Activated naive CD4-positive, alpha-beta T cell treated with anti-CD3 and anti-CD28 coated beads for 36 hours (primary cell): ENCODE data around the gene TRIM72. TPM values are rescaled to one million over a fixed set of nuclear protein-coding genes. Genes with fewer than 3 reads are reported as not detected.
"Not testable (repeated sequence)": the region's sequence is repeated elsewhere in the genome, so short reads cannot be mapped to it uniquely, and the experiment has no call there.

Experiments used
- CTCF ChIA-PET: fragments of 350-600 bp; sonication (Branson Sonifier 250); formaldehyde crosslinking; loops from one replicate; lab custom pipeline; 2021; ENCODE audit warnings: antibody characterized with exemption; lab: Charles Lee
- DNase-seq: peaks from one replicate; pipeline ENCODE4 v3.0.0-alpha.2; 2020
- H3K27ac Mint-ChIP-seq: one replicate; pipeline ENCODE4 v1.8.0; 2021; ENCODE audit warnings: mild to moderate bottlenecking, mixed read lengths
- H3K27me3 Mint-ChIP-seq: one replicate; pipeline ENCODE4 v1.8.0; 2021; ENCODE audit warnings: low read depth, mixed read lengths
- H3K36me3 Mint-ChIP-seq: one replicate; pipeline ENCODE4 v1.8.0; 2021; ENCODE audit warnings: low read depth, mixed read lengths
- H3K4me1 Mint-ChIP-seq: one replicate; pipeline ENCODE4 v1.8.0; 2021; ENCODE audit warnings: low read depth, mixed read lengths
- H3K4me3 Mint-ChIP-seq: one replicate; pipeline ENCODE4 v1.8.0; 2021; ENCODE audit warnings: mild to moderate bottlenecking, moderate library complexity, mixed read lengths
- H3K9me3 Mint-ChIP-seq: one replicate; pipeline ENCODE4 v1.8.0; 2021; ENCODE audit warnings: mixed read lengths
- intact Hi-C: fragments of 100-400 bp; cut with micrococcal nuclease; formaldehyde crosslinking; loops from one replicate; pipeline ENCODE4 v1.15.1; 2023
- total RNA-seq, 2 experiments: library from RNA; stranded (reverse); gene quantifications; one replicate each; pipeline ENCODE4 v1.2.3, GENCODE V29; 2021

The TRIM72 gene
- total RNA-seq, 2 experiments from 2014 or later: not detected

- no peak for DNase-seq
- H3K27ac Mint-ChIP-seq: no peak overlapping the region
- CTCF ChIA-PET: no interaction called here
- H3K9me3 Mint-ChIP-seq: no peaks in the 10 kb centered on the region
- no peaks in the 10 kb centered on the region for H3K4me1 Mint-ChIP-seq
- no peaks in the 10 kb centered on the region for H3K36me3 Mint-ChIP-seq
- intact Hi-C loops: no loop called here
- peaks cover 6% of the 10 kb centered on the region for H3K27me3 Mint-ChIP-seq
- no peak overlapping the region for H3K4me3 Mint-ChIP-seq
Observed at GRCh38 chr16:31224092-31224955, 10.4 kb downstream of the TRIM72 start.

- H3K9me3 Mint-ChIP-seq: no peaks in the 10 kb centered on the region
- no peaks in the 10 kb centered on the region for H3K36me3 Mint-ChIP-seq
- DNase-seq: no peak
- no peak overlapping the region for H3K27ac Mint-ChIP-seq
- no peak overlapping the region for H3K4me3 Mint-ChIP-seq
- CTCF ChIA-PET: no interaction called here
- intact Hi-C loops: no loop called here
- H3K4me1 Mint-ChIP-seq: no peaks in the 10 kb centered on the region
- peaks cover 6% of the 10 kb centered on the region for H3K27me3 Mint-ChIP-seq
Observed at GRCh38 chr16:31225193-31225592, 11.3 kb downstream of the TRIM72 start.

DNA sequence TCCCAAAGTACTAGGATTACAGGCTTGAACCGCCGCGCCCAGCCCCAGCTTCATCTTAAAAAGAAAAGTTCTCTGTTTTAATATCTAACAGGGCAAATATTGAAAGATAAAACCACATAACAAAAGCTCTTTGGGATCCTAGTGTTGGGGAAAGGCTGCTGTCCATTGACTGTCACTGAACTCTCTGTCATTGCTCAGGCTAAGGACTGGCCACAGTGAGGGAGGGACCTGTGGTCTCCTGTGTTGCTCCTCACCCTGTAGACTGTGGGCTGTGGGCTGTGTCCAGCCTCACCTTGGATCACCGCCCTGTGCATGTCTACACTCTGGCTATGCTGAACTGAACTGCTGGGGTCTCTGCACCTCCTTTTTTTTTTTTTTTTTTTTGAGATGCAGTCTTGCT lies 14.3 kb downstream of the TRIM72 start:
- H3K27me3 Mint-ChIP-seq: no peaks in the 10 kb centered on the region
- no peak overlapping the region for H3K4me3 Mint-ChIP-seq
- intact Hi-C loops: no loop called here
- no peaks in the 10 kb centered on the region for H3K36me3 Mint-ChIP-seq
- H3K27ac Mint-ChIP-seq: no peak overlapping the region
- no peak for DNase-seq
- H3K4me1 Mint-ChIP-seq: no peaks in the 10 kb centered on the region
- CTCF ChIA-PET: interaction anchor here (0.7 kb wide), 1 partner anchor 33 kb away, joined by 3 read pairs; no protein-coding TSS in a partner anchor
- no peaks in the 10 kb centered on the region for H3K9me3 Mint-ChIP-seq

DNA sequence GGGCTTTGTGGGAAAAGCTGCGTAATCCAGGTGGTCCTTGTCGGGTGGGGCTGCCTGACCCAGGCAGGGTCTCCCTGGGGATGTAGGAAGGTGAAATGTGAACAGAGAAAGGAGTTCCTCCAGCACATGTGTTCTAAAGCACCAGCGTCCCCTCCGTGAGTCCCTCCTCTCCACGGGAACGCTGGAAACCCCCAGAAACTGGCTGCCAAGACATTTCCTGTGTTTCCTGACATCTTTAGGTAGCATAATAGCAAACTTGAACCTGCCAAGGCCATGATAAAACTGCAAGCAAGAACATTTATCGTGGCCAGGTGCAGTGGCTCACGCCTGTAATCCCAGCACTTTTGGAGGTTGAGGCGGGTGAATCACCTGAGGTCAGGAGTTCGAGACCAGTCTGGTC lies 15.6 kb downstream of the TRIM72 start:
- Mint-ChIP-seq H3K27me3 (no peaks in the 10 kb centered on the region), H3K4me1 (no peaks in the 10 kb centered on the region), H3K9me3 (no peaks in the 10 kb centered on the region), H3K36me3 (no peaks in the 10 kb centered on the region), H3K27ac (no peak overlapping the region), H3K4me3 (no peak overlapping the region)
- no peak for DNase-seq
- intact Hi-C loops: no loop called here
- CTCF ChIA-PET: no interaction called here

DNA sequence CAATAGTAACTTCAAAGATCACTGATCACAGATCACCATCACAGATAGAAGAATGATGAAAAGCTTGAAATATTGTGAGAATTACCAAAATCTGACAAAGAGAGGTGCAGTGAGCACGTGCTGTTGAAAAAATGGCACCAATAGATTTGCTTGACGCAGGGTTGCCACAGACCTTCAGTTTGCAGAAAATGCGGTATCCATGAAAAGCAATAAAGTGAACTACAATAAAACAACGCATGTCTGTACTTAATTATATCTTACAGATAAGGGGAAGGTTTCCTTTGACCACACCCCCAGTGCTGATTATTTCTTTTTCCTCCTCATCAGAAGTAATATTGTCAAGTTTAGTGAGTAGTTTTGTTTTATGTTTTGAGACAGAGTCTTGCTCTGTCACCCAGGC lies 24.1 kb downstream of the TRIM72 start:
- no peak overlapping the region for H3K4me3 Mint-ChIP-seq
- CTCF ChIA-PET: no interaction called here
- H3K27ac Mint-ChIP-seq: no peak overlapping the region
- H3K27me3 Mint-ChIP-seq: no peaks in the 10 kb centered on the region
- H3K9me3 Mint-ChIP-seq: no peaks in the 10 kb centered on the region
- no peak for DNase-seq
- H3K4me1 Mint-ChIP-seq: no peaks in the 10 kb centered on the region
- H3K36me3 Mint-ChIP-seq: no peaks in the 10 kb centered on the region
- intact Hi-C loops: no loop called here

DNA sequence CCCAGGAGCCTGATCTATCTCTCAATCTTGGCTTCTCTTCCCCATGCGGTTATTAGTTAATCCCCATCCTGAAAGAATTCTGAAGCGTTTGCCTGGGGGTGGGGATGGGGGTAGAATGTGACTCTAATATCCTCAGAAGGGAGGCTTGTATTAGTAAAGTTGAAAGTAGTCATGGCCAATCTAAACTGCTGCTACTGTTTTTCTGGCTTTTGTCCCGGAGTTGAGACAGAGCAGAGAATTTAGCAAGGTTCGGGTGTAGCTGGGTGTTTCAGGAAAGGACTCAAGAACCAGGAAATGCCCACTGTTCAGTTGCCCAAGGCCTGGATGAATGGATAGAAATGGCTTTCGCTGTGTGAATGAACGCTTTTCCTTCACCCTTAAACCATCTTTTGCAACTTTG lies 28.3 kb downstream of the TRIM72 start:
- H3K9me3 Mint-ChIP-seq: no peaks in the 10 kb centered on the region
- H3K4me3 Mint-ChIP-seq: no peak overlapping the region
- intact Hi-C loops: no loop called here
- no peaks in the 10 kb centered on the region for H3K27me3 Mint-ChIP-seq
- H3K36me3 Mint-ChIP-seq: no peaks in the 10 kb centered on the region
- H3K27ac Mint-ChIP-seq: no peak overlapping the region
- DNase-seq: no peak
- H3K4me1 Mint-ChIP-seq: no peaks in the 10 kb centered on the region
- CTCF ChIA-PET: no interaction called here

DNA sequence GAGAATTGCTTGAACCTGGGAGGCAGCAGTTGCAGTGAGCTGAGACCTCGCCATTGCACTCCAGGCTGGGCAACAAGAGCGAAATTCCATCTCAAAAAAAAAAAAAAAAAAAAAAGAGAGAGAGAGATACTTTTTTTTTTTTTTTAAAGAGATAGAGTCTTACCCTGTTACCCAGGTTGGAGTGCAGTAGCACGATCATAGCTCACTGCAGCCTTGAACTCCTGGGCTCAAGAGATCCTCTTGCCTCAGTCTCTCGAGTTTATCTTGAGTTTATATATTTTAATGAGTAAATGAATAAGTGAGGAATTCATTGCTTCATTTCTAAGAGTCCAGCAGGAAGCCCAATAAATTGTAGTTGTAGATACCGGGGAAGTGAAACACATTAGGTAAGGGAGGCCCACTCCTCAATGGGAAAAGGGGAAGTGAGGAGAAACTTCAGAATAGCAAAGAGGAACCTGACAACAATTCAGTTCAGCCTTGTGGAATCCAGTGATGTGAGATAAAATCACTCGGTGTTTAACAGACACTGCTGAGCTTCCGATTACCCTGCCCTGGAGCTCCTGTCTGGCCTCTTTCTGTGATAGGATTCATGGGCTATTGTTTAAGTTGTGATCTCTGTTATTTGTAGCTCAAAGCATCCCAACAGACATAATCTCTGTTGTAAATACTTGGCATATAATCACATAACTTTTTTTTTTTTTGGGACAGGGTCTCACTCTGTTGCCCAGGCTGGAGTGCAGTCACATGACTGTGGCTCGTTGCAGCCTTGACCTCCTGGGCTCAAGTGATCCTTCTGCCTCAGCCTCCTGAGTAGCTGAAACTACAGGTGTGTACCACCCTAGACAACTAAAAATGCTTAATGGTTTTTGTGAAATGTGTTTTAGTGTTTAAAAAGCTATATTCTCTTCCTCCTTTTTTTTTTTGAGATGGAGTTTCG lies 30.1 kb downstream of the TRIM72 start:
- no peaks in the 10 kb centered on the region for H3K36me3 Mint-ChIP-seq
- CTCF ChIA-PET: interaction anchor here (0.7 to 1.4 kb wide), 2 partner anchors 139 to 185 kb away, joined by 4 to 6 read pairs; no protein-coding TSS in a partner anchor
- intact Hi-C loops: no loop called here
- no peaks in the 10 kb centered on the region for H3K4me1 Mint-ChIP-seq
- no peak overlapping the region for H3K27ac Mint-ChIP-seq
- no peaks in the 10 kb centered on the region for H3K9me3 Mint-ChIP-seq
- H3K4me3 Mint-ChIP-seq: no peak overlapping the region
- DNase-seq: no peak
- H3K27me3 Mint-ChIP-seq: no peaks in the 10 kb centered on the region

DNA sequence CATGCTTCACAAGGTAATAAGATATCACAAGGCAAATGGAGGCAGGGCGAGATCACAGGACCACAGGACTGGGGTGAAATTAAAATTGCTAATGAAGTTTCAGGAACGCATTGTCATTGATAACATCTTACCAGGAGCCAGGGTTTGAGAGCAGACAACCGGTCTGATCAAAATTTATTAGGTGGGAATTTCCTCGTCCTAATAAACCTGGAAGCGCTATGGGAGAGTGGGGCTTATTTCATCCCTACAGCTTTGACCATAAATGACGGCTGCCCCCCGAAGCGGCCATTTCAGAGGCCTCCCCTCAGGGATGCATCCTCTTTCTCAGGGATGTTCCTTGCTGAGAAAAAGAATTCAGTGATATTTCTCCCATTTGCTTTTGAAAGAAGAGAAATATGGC lies 31.7 kb downstream of the TRIM72 start:
- H3K36me3 Mint-ChIP-seq, DNase-seq, CTCF ChIA-PET: not testable (repeated sequence)

DNA sequence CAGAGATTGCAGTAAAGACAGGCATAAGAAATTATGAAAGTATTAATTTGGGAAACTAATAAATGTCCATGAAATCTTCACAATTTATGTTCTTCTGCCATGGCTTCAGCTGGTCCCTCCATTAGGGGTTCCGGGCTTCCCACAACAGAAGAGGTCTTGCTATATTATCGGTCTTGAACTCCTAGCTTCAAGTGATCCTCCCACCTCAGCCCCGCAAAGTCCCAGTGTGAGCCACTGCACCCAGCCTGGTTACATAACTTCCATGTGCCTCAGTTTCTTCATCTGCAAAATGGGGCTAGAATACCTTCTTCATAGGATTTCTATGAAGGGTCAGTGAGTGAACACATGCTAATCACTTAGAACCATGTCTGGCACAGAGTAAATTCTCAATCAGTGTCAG lies 32.4 kb downstream of the TRIM72 start:
- Mint-ChIP-seq H3K27me3 (no peaks in the 10 kb centered on the region), H3K4me3 (no peak overlapping the region), H3K27ac (no peak overlapping the region), H3K9me3 (no peaks in the 10 kb centered on the region), H3K4me1 (peaks cover 11% of the 10 kb centered on the region), H3K36me3 (no peaks in the 10 kb centered on the region)
- CTCF ChIA-PET: interaction anchor here (1.1 kb wide), 1 partner anchor 137 kb away, joined by 3 read pairs; no protein-coding TSS in a partner anchor
- DNase-seq: no peak
- intact Hi-C loops: no loop called here

More for the DNA sequence above, 31.7 kb downstream of the TRIM72 start:
- H3K4me1 Mint-ChIP-seq, H3K27me3 Mint-ChIP-seq, H3K27ac Mint-ChIP-seq, H3K4me3 Mint-ChIP-seq, H3K9me3 Mint-ChIP-seq, intact Hi-C loops: not testable (repeated sequence)

DNA sequence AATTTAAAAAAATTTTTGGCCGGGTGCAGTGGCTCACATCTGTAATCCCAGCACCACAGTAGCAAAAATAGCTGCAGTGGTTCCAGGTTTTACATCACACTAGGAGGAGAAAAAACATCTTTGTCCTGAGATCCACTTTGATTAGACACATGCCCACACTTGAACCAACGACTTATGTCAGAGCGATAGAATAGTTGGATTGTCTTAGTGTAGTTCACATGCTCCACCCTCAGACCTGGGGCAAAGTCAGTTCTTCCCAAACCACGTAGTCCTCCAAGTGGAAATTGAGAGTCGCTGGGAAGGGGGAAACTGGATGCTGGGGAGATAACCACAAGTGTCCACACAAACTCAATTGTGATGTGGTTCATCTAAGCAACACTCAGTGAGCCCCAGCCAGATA lies 34.4 kb downstream of the TRIM72 start:
- Mint-ChIP-seq H3K4me1 (peaks cover 18% of the 10 kb centered on the region), H3K9me3 (no peaks in the 10 kb centered on the region), H3K36me3 (no peaks in the 10 kb centered on the region), H3K4me3 (no peak overlapping the region), H3K27ac (no peak overlapping the region), H3K27me3 (no peaks in the 10 kb centered on the region)
- CTCF ChIA-PET: interaction anchor here (1.2 kb wide), 1 partner anchor 10 kb away, joined by 3 read pairs; no protein-coding TSS in a partner anchor
- intact Hi-C loops: loop anchor here (2.0 kb wide), 1 partner anchor 16 kb away; no protein-coding TSS in a partner anchor
- DNase-seq: no peak

GRCh38 chr16:31250782-31251384 lies 37.0 kb downstream of the TRIM72 start:
- no peak overlapping the region for H3K27ac Mint-ChIP-seq
- no peak for DNase-seq
- H3K27me3 Mint-ChIP-seq: no peaks in the 10 kb centered on the region
- H3K4me3 Mint-ChIP-seq: no peak overlapping the region
- CTCF ChIA-PET: no interaction called here
- no peaks in the 10 kb centered on the region for H3K36me3 Mint-ChIP-seq
- intact Hi-C loops: no loop called here
- H3K9me3 Mint-ChIP-seq: no peaks in the 10 kb centered on the region
- H3K4me1 Mint-ChIP-seq: peaks cover 26% of the 10 kb centered on the region

DNA sequence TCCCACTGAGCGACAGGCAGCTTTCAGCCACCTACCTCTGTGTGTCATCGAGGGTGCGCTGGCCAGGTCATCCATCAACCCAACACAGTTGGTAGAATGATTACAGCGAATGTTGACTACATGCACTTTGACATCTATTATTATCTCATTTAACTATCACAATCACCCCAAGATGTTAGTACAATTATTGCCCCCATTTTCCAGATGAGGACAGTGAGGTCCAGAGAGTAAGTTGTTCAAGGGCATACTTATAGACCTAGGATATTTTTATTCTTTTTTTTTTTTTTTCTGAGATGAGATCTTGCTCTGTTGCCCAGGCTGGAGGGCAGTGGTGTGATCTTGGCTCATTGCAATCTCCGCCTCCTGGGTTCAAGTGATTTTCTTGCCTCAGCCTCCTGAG lies 37.5 kb downstream of the TRIM72 start:
- Mint-ChIP-seq H3K36me3 (no peaks in the 10 kb centered on the region), H3K4me3 (no peak overlapping the region), H3K9me3 (no peaks in the 10 kb centered on the region), H3K27me3 (no peaks in the 10 kb centered on the region), H3K4me1 (peaks cover 26% of the 10 kb centered on the region), H3K27ac (no peak overlapping the region)
- intact Hi-C loops: no loop called here
- no peak for DNase-seq
- CTCF ChIA-PET: no interaction called here
